Activated CD8-positive, alpha-beta memory T cell treated with anti-CD3 and anti-CD28 coated beads, Interleukin-2, amount 50 U/mL, for 1 hour (primary cell): ENCODE data around the gene LCLAT1.

Source experiments
- DNase-seq: peaks from one replicate; pipeline ENCODE4 v3.0.0-alpha.2; 2020; ENCODE audit errors: extremely low read depth

The LCLAT1 gene

GRCh38 chr2:30670453-30670852 is 223.4 kb downstream of the LCLAT1 start:
- DNase-seq: no peak

- no peak for DNase-seq
Observed at GRCh38 chr2:30673127-30673526, 226.1 kb downstream of the LCLAT1 start.

GRCh38 chr2:30675758-30676157 is 228.7 kb downstream of the LCLAT1 start:
- DNase-seq: no peak

GRCh38 chr2:30677231-30677630 is 230.2 kb downstream of the LCLAT1 start:
- no peak for DNase-seq

DNA sequence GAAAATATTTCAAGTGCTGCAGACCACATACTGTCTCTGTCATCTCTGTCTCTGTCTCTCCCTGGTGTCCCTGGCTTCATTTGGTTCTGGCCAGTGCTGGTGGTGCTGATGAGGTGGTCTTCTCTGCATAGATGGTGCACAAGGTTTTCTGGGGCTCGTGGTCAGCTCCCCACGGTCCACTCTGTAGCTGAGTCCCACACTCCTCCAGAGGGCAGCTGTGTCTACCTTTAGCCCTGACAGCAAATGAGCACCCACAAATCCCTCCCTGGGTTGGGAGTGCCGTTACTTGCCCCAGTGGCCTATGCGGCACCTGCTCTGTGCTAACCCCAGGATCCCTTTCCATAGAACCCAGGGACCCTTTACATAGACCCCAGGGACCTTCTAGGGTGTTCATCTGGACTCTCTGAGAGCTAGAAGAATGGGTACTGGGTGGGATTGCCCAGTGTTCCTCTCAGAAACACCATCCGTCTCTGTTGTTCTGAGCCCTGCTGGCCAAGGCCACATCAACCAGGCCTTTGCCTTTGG is 230.9 kb downstream of the LCLAT1 start:
- no peak for DNase-seq

DNA sequence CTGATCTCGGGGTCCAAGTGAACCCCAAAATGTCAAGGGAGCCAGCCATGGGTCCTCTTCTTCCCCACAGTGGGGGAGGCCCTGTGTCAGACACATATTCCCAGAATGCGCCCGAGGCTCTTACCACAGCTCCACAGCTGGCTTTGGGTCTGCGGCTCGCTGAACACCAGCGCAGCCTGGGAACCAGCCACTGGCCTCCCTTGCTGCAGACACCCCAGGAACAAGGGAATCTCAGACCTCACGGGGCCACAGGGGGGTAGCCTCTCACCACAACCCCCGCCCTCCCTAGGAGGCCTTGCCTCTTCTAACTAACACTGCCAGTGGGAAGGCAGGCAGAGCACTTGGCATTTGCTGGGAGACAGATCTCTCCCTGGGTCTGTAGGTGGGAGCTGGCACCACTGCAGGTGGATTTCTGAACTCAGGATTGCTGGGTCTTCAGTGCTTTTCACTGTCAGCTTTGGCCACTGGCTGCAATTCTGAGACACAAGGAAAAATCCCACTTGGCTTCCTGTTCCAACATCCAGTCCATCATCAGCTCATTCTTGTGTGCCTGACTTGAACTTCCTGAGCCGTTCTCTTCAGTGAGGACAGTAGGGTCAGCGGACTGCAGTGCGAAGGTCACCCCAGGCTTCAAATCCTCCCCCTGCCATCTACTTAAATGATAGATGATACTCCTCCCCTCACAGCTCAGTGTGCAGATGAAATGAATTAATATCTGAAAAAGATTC is 231.5 kb downstream of the LCLAT1 start:
- no peak for DNase-seq

GRCh38 chr2:30679426-30680088 is 232.5 kb downstream of the LCLAT1 start:
- no peak for DNase-seq

DNA sequence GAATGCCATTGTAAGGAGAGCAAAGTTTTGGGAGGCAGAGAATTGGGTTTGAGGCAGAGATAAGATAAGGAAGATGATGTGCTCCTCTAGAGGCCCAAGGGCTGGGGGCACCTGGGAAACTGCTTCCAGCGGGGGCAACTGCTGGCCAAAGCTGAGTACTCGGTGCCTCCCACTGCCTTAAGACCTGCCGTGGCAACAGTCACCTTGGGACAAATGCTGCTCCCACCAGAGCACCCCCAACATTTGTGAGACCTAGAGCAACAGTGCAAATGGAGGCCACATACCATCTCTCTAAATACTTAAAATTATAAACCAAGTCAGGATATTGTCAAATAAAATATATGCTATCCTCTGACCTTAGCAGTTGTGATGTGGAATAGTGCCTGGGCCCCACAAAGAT is 233.1 kb downstream of the LCLAT1 start:
- DNase-seq: no peak

DNA sequence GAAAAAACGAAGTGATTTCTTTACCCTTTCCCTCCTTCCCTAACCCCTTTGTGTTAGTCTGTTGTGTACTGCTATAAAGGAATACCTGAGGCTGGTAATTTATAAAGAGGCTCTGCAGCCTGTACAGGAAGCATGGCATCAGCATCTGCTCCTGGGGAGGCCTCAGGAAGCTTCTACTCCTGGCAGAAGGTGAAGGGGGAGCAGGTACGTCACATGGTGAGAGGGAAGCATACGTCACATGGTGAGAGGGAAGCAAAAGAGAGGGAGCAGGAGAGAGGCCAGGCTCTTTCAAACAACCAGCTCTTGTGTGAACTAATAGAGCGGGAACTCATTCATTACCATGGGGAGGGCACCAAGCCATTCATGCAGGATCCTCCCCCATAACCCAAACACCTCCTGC is 234.0 kb downstream of the LCLAT1 start:
- DNase-seq: no peak

DNA sequence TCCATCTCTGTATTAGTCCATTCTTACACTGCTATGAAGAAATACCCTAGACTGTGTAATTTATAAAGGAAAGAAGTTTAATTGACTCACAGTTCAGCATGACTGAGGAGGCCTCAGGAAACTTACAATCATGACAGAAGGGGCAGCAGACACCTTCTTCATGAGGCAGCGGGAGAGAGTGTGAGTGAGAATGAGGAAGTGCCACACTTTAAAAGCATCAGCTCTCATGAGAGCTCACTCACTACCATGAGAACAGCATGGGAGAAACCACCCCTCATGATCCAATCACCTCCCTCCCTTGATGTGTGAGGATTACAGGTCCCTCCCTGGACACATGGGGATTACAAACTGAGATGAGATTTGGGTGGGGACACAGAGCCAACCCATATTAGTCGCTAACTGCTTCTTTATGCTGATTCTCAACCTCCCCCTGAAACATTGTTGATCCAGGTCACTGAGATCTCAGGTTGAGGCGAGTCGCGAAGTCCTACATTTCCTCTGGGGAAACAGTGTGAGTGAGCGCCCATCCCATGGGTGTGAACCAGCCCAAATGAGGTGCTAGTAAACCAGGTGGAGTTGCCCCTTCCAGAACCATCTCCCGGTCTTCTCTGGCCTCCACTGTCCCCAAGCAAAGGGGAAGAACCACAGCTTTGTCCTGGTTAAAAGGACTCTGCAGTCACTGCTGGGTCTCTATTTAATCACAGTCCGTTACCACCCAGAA is 236.3 kb downstream of the LCLAT1 start:
- DNase-seq: no peak

- DNase-seq: no peak
Observed at GRCh38 chr2:30684026-30684425, 237.0 kb downstream of the LCLAT1 start.

DNA sequence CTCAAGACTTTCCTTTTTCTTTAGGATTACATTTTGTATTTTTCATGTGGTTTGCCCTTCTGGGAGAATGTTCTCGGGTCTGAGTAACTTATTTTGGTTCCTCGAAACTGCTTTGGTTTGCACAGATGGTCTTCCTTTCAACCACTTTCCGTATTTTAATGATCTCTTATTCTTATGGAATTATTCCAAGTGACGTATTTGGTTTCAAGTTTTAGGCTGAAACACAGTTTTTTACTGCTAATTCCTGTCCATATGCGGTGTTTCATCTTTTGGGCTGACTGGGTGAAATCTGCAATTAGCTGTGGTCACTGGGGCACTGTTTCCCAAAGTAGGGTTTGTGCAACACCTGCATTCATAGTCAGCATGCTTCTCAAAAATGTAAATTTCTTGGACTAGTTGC is 237.5 kb downstream of the LCLAT1 start:
- no peak for DNase-seq

DNA sequence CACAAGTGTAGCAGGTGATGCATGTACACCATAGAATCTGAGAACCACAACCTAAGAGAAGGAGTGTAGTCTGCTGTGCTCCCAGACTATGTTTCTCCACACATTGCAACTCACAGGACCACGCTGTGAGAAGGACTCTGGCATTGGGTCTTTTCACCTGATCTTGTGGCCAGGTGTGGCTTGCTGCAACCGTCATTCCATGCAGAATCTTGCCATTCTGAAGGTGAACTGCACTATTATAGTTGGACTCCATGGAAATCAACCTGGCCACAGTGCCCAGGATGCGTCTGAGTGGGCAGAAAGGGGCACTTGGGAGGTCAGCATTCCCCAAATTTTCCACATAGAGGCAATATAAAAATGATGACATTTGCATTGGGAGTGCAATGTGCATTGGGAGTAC is 237.9 kb downstream of the LCLAT1 start:
- no peak for DNase-seq

GRCh38 chr2:30686000-30686399 is 239.0 kb downstream of the LCLAT1 start:
- no peak for DNase-seq

GRCh38 chr2:30686669-30687068 is 239.6 kb downstream of the LCLAT1 start:
- no peak for DNase-seq

GRCh38 chr2:30688956-30689401 is 241.9 kb downstream of the LCLAT1 start:
- no peak for DNase-seq

- DNase-seq: no peak
Observed at GRCh38 chr2:30689496-30690125, 242.6 kb downstream of the LCLAT1 start.

GRCh38 chr2:30690126-30690561 is 243.1 kb downstream of the LCLAT1 start:
- DNase-seq: no peak

GRCh38 chr2:30691091-30691947 is 244.3 kb downstream of the LCLAT1 start:
- no peak for DNase-seq

GRCh38 chr2:30691948-30692828 is 245.1 kb downstream of the LCLAT1 start:
- DNase-seq: no peak
